ENCODE results near the gene PARD3B. TPM values are rescaled to one million over a fixed set of nuclear protein-coding genes. Genes with fewer than 3 reads are reported as not detected.

The PARD3B gene
- total RNA-seq, 1 experiment from 2014 or later, result 2.0 TPM

DNA sequence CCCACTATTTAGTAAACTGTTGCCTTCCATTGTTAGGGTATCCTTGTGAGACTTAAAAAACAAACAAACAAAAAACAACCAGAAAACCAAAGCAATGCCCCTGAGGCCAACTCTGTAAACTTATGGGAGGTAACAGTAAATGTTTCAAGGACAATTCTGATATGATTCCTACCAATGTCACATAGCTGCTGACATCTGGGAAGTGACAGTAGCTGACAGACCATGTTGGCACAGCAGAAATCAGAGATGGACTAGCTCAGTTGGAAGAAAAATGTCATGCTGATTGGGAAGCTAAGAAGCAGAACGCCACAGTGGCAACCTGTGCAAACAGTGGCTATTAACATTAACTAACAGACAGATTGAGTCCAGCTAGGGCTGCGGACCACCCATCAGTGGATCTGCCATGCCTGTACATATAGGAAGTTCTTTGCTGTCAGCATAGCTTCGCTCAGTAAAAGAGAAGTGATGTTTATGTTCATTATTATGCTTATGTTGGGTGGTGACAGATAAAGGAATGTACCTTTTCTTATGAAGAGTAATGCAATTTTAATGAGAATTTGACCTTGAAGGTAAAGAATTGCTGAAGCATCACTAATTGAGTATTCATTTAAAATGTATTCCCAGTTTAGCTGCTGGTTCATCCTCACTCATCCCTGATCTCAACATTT, 180.6 kb downstream of the PARD3B start:
- no peak for ATAC-seq
- TF ChIP-seq SP1 (IDR thresholded peaks at IDR 0.05; ENCODE audit: low read depth), result no peak
- no peak for TF ChIP-seq ZFX (IDR thresholded peaks at IDR 0.05)
- TF ChIP-seq FOSL1 (IDR thresholded peaks at IDR 0.05; ENCODE audit: low read depth), result no peak
- no peak for TF ChIP-seq EZH2 (IDR thresholded peaks at IDR 0.05)
- TF ChIP-seq ELF1 (IDR thresholded peaks at IDR 0.05; ENCODE audit: borderline replicate concordance, low read depth), result no peak
- TF ChIP-seq YY1 (IDR thresholded peaks at IDR 0.05; ENCODE audit: extremely low read depth, insufficient replicate concordance, low read depth, low read length), result no peak
- TF ChIP-seq, protein P1, sequence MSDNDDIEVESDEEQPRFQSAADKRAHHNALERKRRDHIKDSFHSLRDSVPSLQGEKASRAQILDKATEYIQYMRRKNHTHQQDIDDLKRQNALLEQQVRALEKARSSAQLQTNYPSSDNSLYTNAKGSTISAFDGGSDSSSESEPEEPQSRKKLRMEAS (IDR thresholded peaks at IDR 0.05), result no peak
- TF ChIP-seq EZH2phosphoT487 (IDR thresholded peaks at IDR 0.05; ENCODE audit: borderline replicate concordance), result no peak
- TF ChIP-seq, protein P2, sequence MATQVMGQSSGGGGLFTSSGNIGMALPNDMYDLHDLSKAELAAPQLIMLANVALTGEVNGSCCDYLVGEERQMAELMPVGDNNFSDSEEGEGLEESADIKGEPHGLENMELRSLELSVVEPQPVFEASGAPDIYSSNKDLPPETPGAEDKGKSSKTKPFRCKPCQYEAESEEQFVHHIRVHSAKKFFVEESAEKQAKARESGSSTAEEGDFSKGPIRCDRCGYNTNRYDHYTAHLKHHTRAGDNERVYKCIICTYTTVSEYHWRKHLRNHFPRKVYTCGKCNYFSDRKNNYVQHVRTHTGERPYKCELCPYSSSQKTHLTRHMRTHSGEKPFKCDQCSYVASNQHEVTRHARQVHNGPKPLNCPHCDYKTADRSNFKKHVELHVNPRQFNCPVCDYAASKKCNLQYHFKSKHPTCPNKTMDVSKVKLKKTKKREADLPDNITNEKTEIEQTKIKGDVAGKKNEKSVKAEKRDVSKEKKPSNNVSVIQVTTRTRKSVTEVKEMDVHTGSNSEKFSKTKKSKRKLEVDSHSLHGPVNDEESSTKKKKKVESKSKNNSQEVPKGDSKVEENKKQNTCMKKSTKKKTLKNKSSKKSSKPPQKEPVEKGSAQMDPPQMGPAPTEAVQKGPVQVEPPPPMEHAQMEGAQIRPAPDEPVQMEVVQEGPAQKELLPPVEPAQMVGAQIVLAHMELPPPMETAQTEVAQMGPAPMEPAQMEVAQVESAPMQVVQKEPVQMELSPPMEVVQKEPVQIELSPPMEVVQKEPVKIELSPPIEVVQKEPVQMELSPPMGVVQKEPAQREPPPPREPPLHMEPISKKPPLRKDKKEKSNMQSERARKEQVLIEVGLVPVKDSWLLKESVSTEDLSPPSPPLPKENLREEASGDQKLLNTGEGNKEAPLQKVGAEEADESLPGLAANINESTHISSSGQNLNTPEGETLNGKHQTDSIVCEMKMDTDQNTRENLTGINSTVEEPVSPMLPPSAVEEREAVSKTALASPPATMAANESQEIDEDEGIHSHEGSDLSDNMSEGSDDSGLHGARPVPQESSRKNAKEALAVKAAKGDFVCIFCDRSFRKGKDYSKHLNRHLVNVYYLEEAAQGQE (IDR thresholded peaks at IDR 0.05; ENCODE audit: low read depth), result no peak
- no peak for TF ChIP-seq EGR1 (IDR thresholded peaks at IDR 0.05; ENCODE audit: low read depth)
- TF ChIP-seq JUND (IDR thresholded peaks at IDR 0.05), result no peak
- TF ChIP-seq SIN3A (IDR thresholded peaks at IDR 0.05; ENCODE audit: low read depth), result no peak
- no peak for TF ChIP-seq RAD21 (IDR thresholded peaks at IDR 0.05; ENCODE audit: low read depth)
- TF ChIP-seq, protein P3, sequence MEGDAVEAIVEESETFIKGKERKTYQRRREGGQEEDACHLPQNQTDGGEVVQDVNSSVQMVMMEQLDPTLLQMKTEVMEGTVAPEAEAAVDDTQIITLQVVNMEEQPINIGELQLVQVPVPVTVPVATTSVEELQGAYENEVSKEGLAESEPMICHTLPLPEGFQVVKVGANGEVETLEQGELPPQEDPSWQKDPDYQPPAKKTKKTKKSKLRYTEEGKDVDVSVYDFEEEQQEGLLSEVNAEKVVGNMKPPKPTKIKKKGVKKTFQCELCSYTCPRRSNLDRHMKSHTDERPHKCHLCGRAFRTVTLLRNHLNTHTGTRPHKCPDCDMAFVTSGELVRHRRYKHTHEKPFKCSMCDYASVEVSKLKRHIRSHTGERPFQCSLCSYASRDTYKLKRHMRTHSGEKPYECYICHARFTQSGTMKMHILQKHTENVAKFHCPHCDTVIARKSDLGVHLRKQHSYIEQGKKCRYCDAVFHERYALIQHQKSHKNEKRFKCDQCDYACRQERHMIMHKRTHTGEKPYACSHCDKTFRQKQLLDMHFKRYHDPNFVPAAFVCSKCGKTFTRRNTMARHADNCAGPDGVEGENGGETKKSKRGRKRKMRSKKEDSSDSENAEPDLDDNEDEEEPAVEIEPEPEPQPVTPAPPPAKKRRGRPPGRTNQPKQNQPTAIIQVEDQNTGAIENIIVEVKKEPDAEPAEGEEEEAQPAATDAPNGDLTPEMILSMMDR (IDR thresholded peaks at IDR 0.05 in 2 of 3, conservative IDR thresholded peaks at IDR 0.05 in 1 of 3; ENCODE audit: borderline replicate concordance in 1 of 3, insufficient read depth in 1 of 3, low read depth in 2 of 3, low read length in 2 of 3), result no peak
- TF ChIP-seq, protein P4, sequence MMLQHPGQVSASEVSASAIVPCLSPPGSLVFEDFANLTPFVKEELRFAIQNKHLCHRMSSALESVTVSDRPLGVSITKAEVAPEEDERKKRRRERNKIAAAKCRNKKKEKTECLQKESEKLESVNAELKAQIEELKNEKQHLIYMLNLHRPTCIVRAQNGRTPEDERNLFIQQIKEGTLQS (IDR thresholded peaks at IDR 0.05), result no peak
- TF ChIP-seq TCF7L2 (IDR thresholded peaks at IDR 0.05; ENCODE audit: borderline replicate concordance, extremely low read depth, insufficient read depth, insufficient read length), result no peak
- no peak for TF ChIP-seq ZNF274 (IDR thresholded peaks at IDR 0.05; ENCODE audit: low read depth, low read length)
- no peak for TF ChIP-seq POLR2A (IDR thresholded peaks at IDR 0.05; ENCODE audit: borderline replicate concordance, extremely low read depth, insufficient read depth, insufficient read length)
- TF ChIP-seq CEBPB (IDR thresholded peaks at IDR 0.05; ENCODE audit: low read depth), result no peak
- TF ChIP-seq CBX3 (IDR thresholded peaks at IDR 0.05; ENCODE audit: low read depth), result no peak
- Histone ChIP-seq H3K4me1 (ENCODE audit: control insufficient read depth in 1 of 2, insufficient read depth in 2 of 2, low read length in 2 of 2) (no peaks in the 10 kb centered on the region), H4K20me1 (ENCODE audit: insufficient read depth) (no peaks in the 10 kb centered on the region), H3K4me3 (replicated peaks in 1 of 2; ENCODE audit: low read depth in 1 of 2, low read length in 2 of 2) (no peak overlapping the region), H3K79me2 (ENCODE audit: insufficient read depth, low read length) (no peaks in the 10 kb centered on the region), H3K9me2 (ENCODE audit: insufficient read depth) (no peaks in the 10 kb centered on the region), H3K27me3 (ENCODE audit: insufficient read depth, low read length) (no peaks in the 10 kb centered on the region), H2AFZ (ENCODE audit: low read depth, low read length, poor library complexity, severe bottlenecking) (no peak overlapping the region), H3K27ac (ENCODE audit: low read depth, low read length) (no peak overlapping the region), H3K36me3 (ENCODE audit: control insufficient read depth in 1 of 2, insufficient read depth in 2 of 2, low read length in 2 of 2) (no peaks in the 10 kb centered on the region), H3K4me2 (ENCODE audit: low read length) (no peak overlapping the region), H3K9me3 (ENCODE audit: control insufficient read depth in 1 of 2, insufficient read depth in 1 of 2, low read depth in 1 of 2, low read length in 2 of 2) (no peaks in the 10 kb centered on the region), H3K9ac (ENCODE audit: low read length) (no peak overlapping the region)
- BruUV-seq (replicated peaks), result no TSS peak
- RAD21 ChIA-PET (ENCODE audit: low non-redundant PET in 1 of 2, low total read pairs in 2 of 2, uncharacterized antibody in 2 of 2, unreplicated experiment in 2 of 2), result no interaction called here
- intact Hi-C loops (cut with micrococcal nuclease), result no loop called here
- POLR2A ChIA-PET, result no interaction called here
- CTCF ChIA-PET, result no interaction called here
- no peak for DNase-seq (ENCODE audit: low read depth, low spot score)
